HepG2 (cell line): ENCODE measurements around the gene PPP1R27. TPM values are rescaled to one million over a fixed set of nuclear protein-coding genes. Genes with fewer than 3 reads are reported as not detected.

Experiments used
- ATF1 ChIP-seq: IDR thresholded peaks from 2 replicates; pipeline ENCODE4 v1.6.1; 2016; ENCODE audit warnings: mild to moderate bottlenecking, control low read depth
- CCDC6 ChIP-seq: sonication (generic); formaldehyde crosslinking; IDR thresholded peaks from 2 replicates; pipeline ENCODE4 v1.8.1; 2022; ENCODE audit warnings: mild to moderate bottlenecking, missing genetic modification reagents, moderate library complexity
- FIP1L1 ChIP-seq: fragments of 200-400 bp; formaldehyde crosslinking; IDR thresholded peaks from 2 replicates; pipeline ENCODE4 v1.6.1; 2018; ENCODE audit warnings: low read depth, mild to moderate bottlenecking, low read length, moderate library complexity, borderline replicate concordance; ENCODE audit not compliant: insufficient read depth
- FOXA1 ChIP-seq, 2 experiments: fragments of 450-650 bp in 1 of 2; sonication (generic) in 1 of 2; formaldehyde crosslinking in 1 of 2; IDR thresholded peaks; 2 replicates each; pipeline versions ENCODE4 v1.4.0 to v1.6.1; 2016 to 2020; ENCODE audit warnings: missing genetic modification reagents in 1 of 2
- GFI1 ChIP-seq: sonication (generic); formaldehyde crosslinking; IDR thresholded peaks from 2 replicates; pipeline ENCODE4 v1.5.0; 2020; ENCODE audit warnings: missing genetic modification reagents, mild to moderate bottlenecking, borderline replicate concordance
- HNF4A ChIP-seq: sonication (generic); formaldehyde crosslinking; IDR thresholded peaks from 2 replicates; pipeline ENCODE4 v1.4.0; 2020; ENCODE audit warnings: missing genetic modification reagents
- HOXD1 ChIP-seq: sonication (generic); formaldehyde crosslinking; IDR thresholded peaks from 2 replicates; pipeline ENCODE4 v1.5.0; 2020; ENCODE audit warnings: missing genetic modification reagents
- IRX3 ChIP-seq: sonication (generic); formaldehyde crosslinking; IDR thresholded peaks from 2 replicates; pipeline ENCODE4 v1.8.1; 2023; ENCODE audit warnings: mild to moderate bottlenecking, low read depth, missing genetic modification reagents, borderline replicate concordance
- KDM3A ChIP-seq: IDR thresholded peaks from 2 replicates; pipeline ENCODE4 v1.6.1; 2018; ENCODE audit warnings: low read depth, missing compliant biosample characterization
- KDM5A ChIP-seq: fragments of 200-600 bp; sonication (generic); IDR thresholded peaks from 2 replicates; pipeline ENCODE4 v1.7.0; 2018; ENCODE audit warnings: antibody characterized with exemption, mild to moderate bottlenecking, low read length, borderline replicate concordance
- MAFG ChIP-seq: sonication (generic); formaldehyde crosslinking; IDR thresholded peaks from 2 replicates; pipeline ENCODE4 v1.5.1; 2020; ENCODE audit warnings: mild to moderate bottlenecking, missing genetic modification reagents
- MED1 ChIP-seq: sonication (generic); formaldehyde crosslinking; IDR thresholded peaks from 2 replicates; pipeline ENCODE4 v1.4.0; 2020; ENCODE audit warnings: missing genetic modification reagents
- PITX1 ChIP-seq: sonication (generic); formaldehyde crosslinking; IDR thresholded peaks from 2 replicates; pipeline ENCODE4 v1.5.1; 2020; ENCODE audit warnings: mild to moderate bottlenecking, missing genetic modification reagents
- PTBP1 ChIP-seq: fragments of 200-400 bp; formaldehyde crosslinking; IDR thresholded peaks from 2 replicates; pipeline ENCODE4 v1.6.1; 2018; ENCODE audit warnings: low read length, low read depth; ENCODE audit not compliant: poor library complexity, severe bottlenecking
- RNF2 ChIP-seq: fragments of 450-650 bp; conservative IDR thresholded peaks from 2 replicates; pipeline ENCODE4 v1.6.1; 2016; ENCODE audit warnings: low read depth
- SALL1 ChIP-seq: sonication (generic); formaldehyde crosslinking; IDR thresholded peaks from 2 replicates; pipeline ENCODE4 v1.8.0; 2022; ENCODE audit warnings: mild to moderate bottlenecking, missing genetic modification reagents
- SYNCRIP ChIP-seq: fragments of 200-400 bp; formaldehyde crosslinking; IDR thresholded peaks from 2 replicates; pipeline ENCODE4 v1.6.1; 2018; ENCODE audit warnings: mild to moderate bottlenecking, low read depth, low read length; ENCODE audit not compliant: insufficient read depth
- TEAD2 ChIP-seq: sonication (generic); formaldehyde crosslinking; IDR thresholded peaks from 2 replicates; pipeline ENCODE4 v1.9.0; 2021; ENCODE audit warnings: missing genetic modification reagents
- ZBTB7B ChIP-seq: sonication (generic); formaldehyde crosslinking; IDR thresholded peaks from 2 replicates; pipeline ENCODE4 v1.4.0; 2020; ENCODE audit warnings: missing genetic modification reagents
- ZFAT ChIP-seq: sonication (generic); formaldehyde crosslinking; conservative IDR thresholded peaks from 2 replicates; pipeline ENCODE4 v1.8.1; 2023; ENCODE audit warnings: missing genetic modification reagents, inconsistent platforms
- ZNF431 ChIP-seq: sonication (generic); formaldehyde crosslinking; IDR thresholded peaks from 2 replicates; pipeline ENCODE4 v1.9.0; 2022; ENCODE audit warnings: missing genetic modification reagents, low read depth, mild to moderate bottlenecking, borderline replicate concordance
- ZNF850 ChIP-seq: sonication (generic); formaldehyde crosslinking; conservative IDR thresholded peaks from 2 replicates; pipeline ENCODE4 v1.9.0; 2021; ENCODE audit warnings: mild to moderate bottlenecking, missing genetic modification reagents
- polyA plus RNA-seq, 8 experiments: library from polyadenylated mRNA; depleted of rRNA in 3 of 8; stranded (reverse) in 7 of 8; unstranded in 1 of 8; fragments of >200 nt; fragmentation: Illumina TruSeq in 4 of 8; extraction: Trizol in 4 of 8; gene quantifications; 2 replicates each; pipeline versions ENCODE4 v1.2.1 to v1.2.3, GENCODE V29; 2011 to 2016; ENCODE audit warnings: low read depth in 4 of 8, missing spikeins in 1 of 8, mixed read lengths in 1 of 8; ENCODE audit not compliant: insufficient read depth in 1 of 8
- total RNA-seq, 5 experiments: library from RNA; depleted of rRNA; stranded (reverse); fragments of >200 nt; fragmentation: Illumina TruSeq; extraction: Trizol; gene quantifications; 2 replicates each; pipeline ENCODE4 v1.2.3, GENCODE V29; 2016; ENCODE audit warnings: low read depth in 1 of 5
- TF ChIP-seq, protein P1 (sequence below): sonication (generic); formaldehyde crosslinking; IDR thresholded peaks from 2 replicates; pipeline ENCODE4 v1.5.0; 2020; ENCODE audit warnings: mild to moderate bottlenecking, missing genetic modification reagents, borderline replicate concordance

The PPP1R27 gene
- total and polyA plus RNA-seq, 2 of the 13 experiments (the other 11 are each of a cell fraction or from before 2014, with no cell fraction given): 0.17 to 1.00 TPM

GRCh38 chr17:81871387-81872230 lies 36.8 kb upstream of the PPP1R27 start (continued):
- TF ChIP-seq HNF4A (CRISPR knock-in tag) (no peak), PITX1 (CRISPR knock-in tag) (peak; percentile 48; the same call in 1 of the 2 replicates), FOXA1 (IDR thresholded peaks at IDR 0.05) (no peak), FOXA1 (CRISPR knock-in tag; IDR thresholded peaks at IDR 0.05) (peak; percentile 47), SYNCRIP (no peak), HOXD1 (CRISPR knock-in tag) (peak; percentile 82), MED1 (CRISPR knock-in tag) (peak; percentile 88), MAFG (CRISPR knock-in tag) (no peak), FIP1L1 (no peak), CCDC6 (CRISPR knock-in tag) (peak; percentile 91; the same call in 1 of the 2 replicates), RNF2 (peak; percentile 98), KDM3A (CRISPR knock-in tag) (no peak; the same call in none of the 2 replicates), IRX3 (CRISPR knock-in tag) (peak; percentile 91; the same call in 1 of the 2 replicates), ZNF850 (CRISPR knock-in tag) (no peak), ZFAT (CRISPR knock-in tag) (peak; percentile 38; the same call in 1 of the 2 replicates), PTBP1 (no peak), ZNF431 (CRISPR knock-in tag) (peak; percentile 88), TEAD2 (peak; percentile 90), KDM5A (peak; percentile 31; the same call in 1 of the 2 replicates), ZBTB7B (CRISPR knock-in tag) (0 out of 2 replicates have a peak, but pooled peaks have one; percentile 47), ATF1 (CRISPR knock-in tag) (no peak), GFI1 (peak; percentile 91), SALL1 (peak; percentile 97)
- TF ChIP-seq, protein P1, sequence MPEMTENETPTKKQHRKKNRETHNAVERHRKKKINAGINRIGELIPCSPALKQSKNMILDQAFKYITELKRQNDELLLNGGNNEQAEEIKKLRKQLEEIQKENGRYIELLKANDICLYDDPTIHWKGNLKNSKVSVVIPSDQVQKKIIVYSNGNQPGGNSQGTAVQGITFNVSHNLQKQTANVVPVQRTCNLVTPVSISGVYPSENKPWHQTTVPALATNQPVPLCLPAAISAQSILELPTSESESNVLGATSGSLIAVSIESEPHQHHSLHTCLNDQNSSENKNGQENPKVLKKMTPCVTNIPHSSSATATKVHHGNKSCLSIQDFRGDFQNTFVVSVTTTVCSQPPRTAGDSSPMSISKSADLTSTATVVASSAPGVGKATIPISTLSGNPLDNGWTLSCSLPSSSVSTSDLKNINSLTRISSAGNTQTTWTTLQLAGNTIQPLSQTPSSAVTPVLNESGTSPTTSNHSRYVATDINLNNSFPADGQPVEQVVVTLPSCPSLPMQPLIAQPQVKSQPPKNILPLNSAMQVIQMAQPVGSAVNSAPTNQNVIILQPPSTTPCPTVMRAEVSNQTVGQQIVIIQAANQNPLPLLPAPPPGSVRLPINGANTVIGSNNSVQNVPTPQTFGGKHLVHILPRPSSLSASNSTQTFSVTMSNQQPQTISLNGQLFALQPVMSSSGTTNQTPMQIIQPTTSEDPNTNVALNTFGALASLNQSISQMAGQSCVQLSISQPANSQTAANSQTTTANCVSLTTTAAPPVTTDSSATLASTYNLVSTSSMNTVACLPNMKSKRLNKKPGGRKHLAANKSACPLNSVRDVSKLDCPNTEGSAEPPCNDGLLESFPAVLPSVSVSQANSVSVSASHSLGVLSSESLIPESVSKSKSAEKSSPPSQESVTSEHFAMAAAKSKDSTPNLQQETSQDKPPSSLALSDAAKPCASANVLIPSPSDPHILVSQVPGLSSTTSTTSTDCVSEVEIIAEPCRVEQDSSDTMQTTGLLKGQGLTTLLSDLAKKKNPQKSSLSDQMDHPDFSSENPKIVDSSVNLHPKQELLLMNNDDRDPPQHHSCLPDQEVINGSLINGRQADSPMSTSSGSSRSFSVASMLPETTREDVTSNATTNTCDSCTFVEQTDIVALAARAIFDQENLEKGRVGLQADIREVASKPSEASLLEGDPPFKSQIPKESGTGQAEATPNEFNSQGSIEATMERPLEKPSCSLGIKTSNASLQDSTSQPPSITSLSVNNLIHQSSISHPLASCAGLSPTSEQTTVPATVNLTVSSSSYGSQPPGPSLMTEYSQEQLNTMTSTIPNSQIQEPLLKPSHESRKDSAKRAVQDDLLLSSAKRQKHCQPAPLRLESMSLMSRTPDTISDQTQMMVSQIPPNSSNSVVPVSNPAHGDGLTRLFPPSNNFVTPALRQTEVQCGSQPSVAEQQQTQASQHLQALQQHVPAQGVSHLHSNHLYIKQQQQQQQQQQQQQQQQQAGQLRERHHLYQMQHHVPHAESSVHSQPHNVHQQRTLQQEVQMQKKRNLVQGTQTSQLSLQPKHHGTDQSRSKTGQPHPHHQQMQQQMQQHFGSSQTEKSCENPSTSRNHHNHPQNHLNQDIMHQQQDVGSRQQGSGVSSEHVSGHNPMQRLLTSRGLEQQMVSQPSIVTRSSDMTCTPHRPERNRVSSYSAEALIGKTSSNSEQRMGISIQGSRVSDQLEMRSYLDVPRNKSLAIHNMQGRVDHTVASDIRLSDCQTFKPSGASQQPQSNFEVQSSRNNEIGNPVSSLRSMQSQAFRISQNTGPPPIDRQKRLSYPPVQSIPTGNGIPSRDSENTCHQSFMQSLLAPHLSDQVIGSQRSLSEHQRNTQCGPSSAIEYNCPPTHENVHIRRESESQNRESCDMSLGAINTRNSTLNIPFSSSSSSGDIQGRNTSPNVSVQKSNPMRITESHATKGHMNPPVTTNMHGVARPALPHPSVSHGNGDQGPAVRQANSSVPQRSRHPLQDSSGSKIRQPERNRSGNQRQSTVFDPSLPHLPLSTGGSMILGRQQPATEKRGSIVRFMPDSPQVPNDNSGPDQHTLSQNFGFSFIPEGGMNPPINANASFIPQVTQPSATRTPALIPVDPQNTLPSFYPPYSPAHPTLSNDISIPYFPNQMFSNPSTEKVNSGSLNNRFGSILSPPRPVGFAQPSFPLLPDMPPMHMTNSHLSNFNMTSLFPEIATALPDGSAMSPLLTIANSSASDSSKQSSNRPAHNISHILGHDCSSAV: no peak
